ACC112 (cell line): ENCODE data around the gene CAPN9.

ENCODE experiments used
- H2AFZ ChIP-seq: fragments of 200-600 bp; sonication (generic); one replicate; pipeline ENCODE4 v1.6.0; 2017; ENCODE audit warnings: antibody characterized with exemption, low read length; ENCODE audit not compliant: unreplicated experiment
- H3K27ac ChIP-seq: fragments of 200-600 bp; sonication (generic); 2 replicates; pipeline ENCODE4 v1.5.1; 2014; ENCODE audit warnings: low read depth, mild to moderate bottlenecking, antibody characterized with exemption, low read length, moderate library complexity
- H3K27me3 ChIP-seq: fragments of 200-600 bp; sonication (generic); 2 replicates; pipeline ENCODE4 v1.6.1; 2014; ENCODE audit warnings: mild to moderate bottlenecking, antibody characterized with exemption, low read length, moderate library complexity, mixed read lengths; ENCODE audit not compliant: insufficient read depth
- H3K36me3 ChIP-seq: fragments of 200-600 bp; sonication (generic); 2 replicates; pipeline ENCODE4 v1.6.1; 2016; ENCODE audit warnings: mild to moderate bottlenecking, antibody characterized with exemption, low read length, moderate library complexity, mixed read lengths; ENCODE audit not compliant: insufficient read depth
- H3K4me1 ChIP-seq: fragments of 200-600 bp; sonication (generic); one replicate; pipeline ENCODE4 v1.6.1; 2016; ENCODE audit warnings: low read length, mixed read lengths; ENCODE audit not compliant: insufficient read depth, unreplicated experiment, control insufficient read depth
- H3K4me3 ChIP-seq: fragments of 200-600 bp; sonication (generic); 2 replicates; pipeline ENCODE4 v1.5.1; 2014; ENCODE audit warnings: mild to moderate bottlenecking, low read depth, low read length
- H3K79me2 ChIP-seq: fragments of 200-600 bp; sonication (generic); one replicate; pipeline ENCODE4 v1.6.0; 2016; ENCODE audit warnings: low read length; ENCODE audit not compliant: control insufficient read depth, unreplicated experiment, insufficient read depth

Gene CAPN9

DNA sequence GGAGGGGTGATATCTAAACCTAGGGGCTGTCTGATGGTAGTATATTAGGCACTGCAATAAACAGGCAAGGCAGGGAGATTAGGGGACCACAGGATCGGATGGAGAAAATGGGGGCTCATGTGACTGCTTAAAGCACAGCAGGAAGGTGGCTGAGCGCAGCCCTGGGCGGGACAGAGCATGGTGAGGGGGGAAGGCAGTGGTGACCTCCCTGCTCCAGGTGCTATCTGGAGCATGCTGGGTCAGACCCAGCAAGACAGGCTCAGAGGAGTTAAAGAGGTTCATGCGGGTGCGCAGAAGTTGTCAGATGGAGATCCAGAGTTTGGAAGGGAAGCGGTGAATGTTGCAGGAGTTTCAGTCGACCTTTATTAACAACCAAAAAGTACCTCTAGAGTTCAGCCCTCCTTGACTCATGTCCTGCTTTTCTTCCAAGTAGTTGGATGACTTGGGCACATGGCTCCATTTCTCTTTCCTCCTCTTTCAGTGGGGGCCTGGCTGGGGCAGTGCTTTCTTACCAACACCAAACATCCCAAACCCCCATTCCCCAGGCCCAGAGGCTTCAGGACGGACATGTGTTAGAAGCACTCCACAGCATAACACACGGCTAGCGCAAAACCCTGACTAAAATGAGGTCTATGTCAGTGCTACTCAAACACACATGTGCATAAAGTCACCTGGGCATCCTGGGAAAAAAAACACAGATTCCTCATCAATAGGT lies 41.5 kb downstream of the CAPN9 start:
- no peaks in the 10 kb centered on the region for H3K36me3 ChIP-seq
- H3K4me3 ChIP-seq, result no peak overlapping the region
- no peak overlapping the region for H2AFZ ChIP-seq
- peaks cover 30% of the 10 kb centered on the region for H3K27me3 ChIP-seq
- no peaks in the 10 kb centered on the region for H3K4me1 ChIP-seq
- no peak overlapping the region for H3K27ac ChIP-seq
- H3K79me2 ChIP-seq, result no peaks in the 10 kb centered on the region

DNA sequence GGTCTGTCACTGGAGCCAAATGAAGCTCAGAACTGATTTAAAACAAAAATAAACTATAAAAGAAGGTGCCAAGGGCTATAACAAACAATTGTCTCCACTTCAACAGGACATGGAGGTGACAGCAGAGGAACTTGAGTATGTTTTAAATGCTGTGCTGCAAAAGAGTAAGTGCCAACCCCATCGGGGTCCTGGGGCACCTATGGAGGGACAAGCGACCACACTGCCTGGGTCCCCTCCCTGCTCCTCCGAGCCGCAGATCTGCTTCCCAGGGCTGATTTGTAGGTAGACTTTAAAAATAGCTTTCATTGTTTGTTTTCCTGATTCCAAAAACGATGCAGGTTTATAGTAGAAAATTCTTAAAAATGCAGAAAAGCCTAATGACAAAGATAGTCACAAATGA lies 42.8 kb downstream of the CAPN9 start:
- Histone ChIP-seq H3K27ac (no peak overlapping the region), H3K36me3 (no peaks in the 10 kb centered on the region), H3K27me3 (peaks cover 30% of the 10 kb centered on the region), H3K4me3 (no peak overlapping the region), H3K4me1 (no peaks in the 10 kb centered on the region), H2AFZ (no peak overlapping the region), H3K79me2 (no peaks in the 10 kb centered on the region)

DNA sequence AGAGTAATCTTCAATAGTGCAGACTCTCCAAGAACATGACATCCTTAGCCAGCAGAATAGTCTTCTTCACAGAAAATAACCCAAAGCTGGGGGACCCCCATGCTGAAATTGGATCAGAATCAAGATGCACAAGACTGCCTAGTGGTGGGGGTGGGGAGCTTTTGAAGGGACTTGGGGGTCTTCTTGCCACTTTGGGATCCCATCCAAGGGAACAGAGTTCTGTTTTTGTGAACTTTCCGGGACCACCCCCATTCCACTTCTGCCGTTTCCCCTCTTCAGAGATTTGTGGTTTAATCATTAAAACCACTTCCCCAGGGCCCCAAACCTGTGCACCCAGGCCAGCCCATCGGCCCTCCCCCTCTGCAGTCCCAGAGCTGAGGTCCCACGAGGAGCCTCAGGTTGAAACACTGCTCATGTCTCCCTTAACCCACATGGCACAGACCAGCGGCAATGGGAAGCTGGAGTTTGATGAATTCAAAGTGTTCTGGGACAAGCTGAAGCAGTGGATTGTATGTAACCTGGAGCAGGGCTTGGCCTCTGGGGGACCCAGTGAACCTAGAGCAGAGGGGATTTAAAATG lies 44.9 kb downstream of the CAPN9 start:
- no peak overlapping the region for H3K4me3 ChIP-seq

DNA sequence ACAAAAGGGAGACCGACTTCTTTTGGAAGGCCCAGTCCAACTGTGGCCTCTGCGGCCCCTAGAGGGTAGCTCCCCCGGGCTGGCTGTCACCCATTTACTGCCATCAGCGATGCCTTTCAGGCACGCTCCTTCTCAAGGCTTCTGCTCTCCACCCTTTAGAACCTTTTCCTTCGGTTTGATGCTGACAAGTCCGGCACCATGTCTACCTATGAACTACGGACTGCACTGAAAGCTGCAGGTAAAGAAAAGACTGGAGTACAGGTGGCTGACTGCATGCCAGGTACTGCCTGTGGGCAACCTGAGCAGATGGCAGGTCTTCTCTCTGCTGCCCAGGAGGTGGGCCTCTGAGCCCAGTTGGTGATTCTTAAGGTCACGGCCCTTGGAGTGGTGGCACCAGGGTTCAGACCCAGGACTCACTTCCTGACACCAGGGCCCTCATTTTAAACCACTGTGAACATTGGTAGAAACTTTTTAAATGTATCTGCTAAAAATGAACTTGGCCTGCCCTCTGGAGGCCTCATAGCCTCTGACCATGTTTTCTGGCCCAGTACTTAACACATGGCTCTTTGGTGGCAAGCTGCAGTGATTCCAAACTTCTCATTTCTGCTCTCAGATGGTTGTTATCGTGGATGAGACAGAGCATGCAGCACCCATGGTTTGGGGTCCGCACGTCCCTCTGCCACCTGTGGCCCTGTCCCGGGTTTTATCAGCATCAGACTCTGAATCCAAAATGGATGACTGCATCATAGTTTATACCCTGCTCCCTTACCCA lies 45.7 kb downstream of the CAPN9 start:
- Histone ChIP-seq H3K27ac (no peak overlapping the region), H3K27me3 (peaks cover 23% of the 10 kb centered on the region), H3K4me1 (no peaks in the 10 kb centered on the region), H3K36me3 (no peaks in the 10 kb centered on the region), H2AFZ (no peak overlapping the region), H3K79me2 (no peaks in the 10 kb centered on the region), H3K4me3 (no peak overlapping the region)

More for the DNA sequence above, 44.9 kb downstream of the CAPN9 start:
- no peaks in the 10 kb centered on the region for H3K79me2 ChIP-seq
- no peaks in the 10 kb centered on the region for H3K4me1 ChIP-seq
- no peaks in the 10 kb centered on the region for H3K36me3 ChIP-seq
- peaks cover 27% of the 10 kb centered on the region for H3K27me3 ChIP-seq
- no peak overlapping the region for H2AFZ ChIP-seq
- no peak overlapping the region for H3K27ac ChIP-seq

DNA sequence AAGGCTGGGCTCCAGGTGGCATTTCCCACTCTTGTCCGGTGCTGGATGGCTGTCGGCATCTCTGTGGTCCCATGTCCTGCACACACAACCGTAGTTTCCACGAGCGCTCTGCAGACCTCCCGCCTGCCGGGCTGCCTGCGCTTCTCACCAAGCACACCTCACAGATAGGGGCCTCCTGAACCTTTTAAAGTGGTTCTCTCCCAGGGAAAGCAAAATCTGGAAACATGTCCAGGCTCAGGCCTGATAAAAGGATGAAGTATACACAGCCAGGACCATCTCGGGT lies 46.2 kb downstream of the CAPN9 start:
- Histone ChIP-seq H3K27ac (no peak overlapping the region), H3K4me3 (no peak overlapping the region), H3K36me3 (no peaks in the 10 kb centered on the region), H3K4me1 (no peaks in the 10 kb centered on the region), H3K27me3 (peaks cover 21% of the 10 kb centered on the region), H2AFZ (no peak overlapping the region), H3K79me2 (no peaks in the 10 kb centered on the region)

DNA sequence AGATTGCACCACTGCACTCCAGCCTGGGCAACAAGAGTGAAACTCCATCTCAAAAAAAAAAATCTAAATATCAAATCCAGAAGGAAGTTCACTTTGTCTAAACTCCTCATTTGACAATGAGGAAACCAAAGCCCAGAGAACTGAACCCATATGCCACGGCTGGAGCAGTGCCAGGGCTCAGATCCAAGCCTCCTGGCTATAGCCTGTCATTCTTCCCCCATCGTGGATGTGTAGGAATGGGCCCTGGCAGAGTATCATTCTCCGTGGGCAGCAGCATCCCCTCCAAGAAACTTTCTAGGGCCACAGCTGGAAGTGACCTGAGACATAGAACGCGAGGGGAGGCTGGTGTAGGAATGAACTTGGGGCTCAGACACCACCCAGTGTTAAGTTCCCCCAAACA lies 47.2 kb downstream of the CAPN9 start:
- Histone ChIP-seq H2AFZ (no peak overlapping the region), H3K79me2 (no peaks in the 10 kb centered on the region), H3K4me1 (no peaks in the 10 kb centered on the region), H3K27ac (no peak overlapping the region), H3K36me3 (no peaks in the 10 kb centered on the region), H3K4me3 (no peak overlapping the region), H3K27me3 (peaks cover 19% of the 10 kb centered on the region)

DNA sequence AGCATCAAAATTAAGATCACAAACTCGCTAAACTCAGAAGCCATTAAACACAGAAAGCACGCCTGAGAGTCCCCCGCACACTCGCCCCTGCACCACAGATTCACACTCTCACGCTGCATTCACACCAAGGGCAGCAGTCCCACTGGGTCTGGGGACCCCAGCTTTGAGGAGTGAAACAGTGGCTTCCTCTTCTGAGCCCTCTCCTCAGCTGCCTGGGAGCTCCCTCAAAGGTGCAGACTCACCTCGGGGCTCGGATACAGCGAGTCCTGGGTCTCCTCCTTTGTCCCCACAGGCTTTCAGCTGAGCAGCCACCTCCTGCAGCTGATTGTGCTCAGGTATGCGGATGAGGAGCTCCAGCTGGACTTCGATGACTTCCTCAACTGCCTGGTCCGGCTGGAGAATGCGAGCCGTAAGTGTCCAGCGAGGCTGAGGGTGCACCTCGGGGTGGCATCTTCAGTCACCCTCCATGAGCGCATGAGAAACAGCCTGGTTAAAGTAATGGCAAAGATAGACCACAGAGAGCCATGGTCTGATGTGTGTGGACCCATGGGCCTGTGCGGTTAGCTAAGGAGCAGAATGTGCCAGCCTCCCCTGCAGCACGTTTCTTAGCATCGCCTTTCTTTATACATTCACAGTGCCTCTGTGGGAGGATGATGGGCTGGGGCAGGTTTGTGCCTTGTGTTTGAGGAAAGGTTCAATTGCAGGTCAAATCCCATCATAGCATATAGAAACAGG lies 47.9 kb downstream of the CAPN9 start:
- H3K79me2 ChIP-seq, result no peaks in the 10 kb centered on the region
- no peak overlapping the region for H2AFZ ChIP-seq
- no peaks in the 10 kb centered on the region for H3K4me1 ChIP-seq
- no peaks in the 10 kb centered on the region for H3K36me3 ChIP-seq
- peaks cover 13% of the 10 kb centered on the region for H3K27me3 ChIP-seq
- no peak overlapping the region for H3K27ac ChIP-seq
- no peak overlapping the region for H3K4me3 ChIP-seq

DNA sequence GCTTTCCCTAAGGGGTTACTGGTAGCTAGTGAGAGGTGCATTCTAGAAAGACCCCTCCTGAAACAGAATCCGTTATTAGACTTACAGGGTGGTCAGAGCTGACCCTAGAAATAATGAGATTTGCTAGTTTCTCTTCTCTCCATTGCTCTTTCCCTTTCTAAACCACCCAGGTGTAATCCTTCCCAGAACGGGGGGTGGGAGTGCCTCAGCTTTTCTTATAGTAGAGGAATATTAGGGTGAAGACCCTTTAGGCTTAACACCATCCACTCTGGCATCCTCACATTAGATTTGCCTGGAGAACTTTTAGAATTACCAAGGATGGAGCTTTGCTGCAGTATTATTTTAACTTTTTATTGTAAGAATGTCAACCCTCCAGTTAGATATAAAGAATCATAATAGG lies 49.4 kb downstream of the CAPN9 start:
- no peaks in the 10 kb centered on the region for H3K4me1 ChIP-seq
- H2AFZ ChIP-seq, result no peak overlapping the region
- H3K79me2 ChIP-seq, result no peaks in the 10 kb centered on the region
- H3K27ac ChIP-seq, result no peak overlapping the region
- H3K4me3 ChIP-seq, result no peak overlapping the region
- peaks cover 4% of the 10 kb centered on the region for H3K27me3 ChIP-seq
- no peaks in the 10 kb centered on the region for H3K36me3 ChIP-seq

DNA sequence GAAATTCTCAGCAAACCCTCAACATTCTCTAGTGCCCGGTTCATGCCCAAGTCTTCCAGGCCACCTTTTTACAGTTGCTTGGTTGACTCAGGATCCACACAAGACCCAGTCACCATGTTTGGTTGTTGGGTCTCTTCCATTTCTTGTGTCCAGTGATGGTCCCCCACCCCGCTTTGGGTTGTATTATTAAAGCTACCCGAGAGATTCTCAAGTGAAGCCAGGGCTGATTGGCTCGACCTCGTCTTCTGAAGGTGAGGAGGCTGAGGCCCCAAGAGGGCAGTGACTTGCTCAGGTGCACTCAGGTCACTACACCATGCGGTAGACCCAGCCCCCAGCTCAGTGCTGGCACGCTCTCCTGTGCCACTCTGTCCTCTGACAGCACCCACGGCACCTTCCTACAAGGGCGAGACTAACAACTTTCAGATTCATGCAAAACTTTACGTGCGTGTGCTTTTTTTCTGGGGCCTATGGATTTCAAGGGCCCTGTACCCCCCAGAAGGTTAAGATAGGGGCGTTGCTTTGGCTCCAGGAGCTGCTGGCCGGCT lies 50.3 kb downstream of the CAPN9 start:
- H3K4me3 ChIP-seq, result no peak overlapping the region
- H3K27ac ChIP-seq, result no peak overlapping the region
- H3K4me1 ChIP-seq, result no peaks in the 10 kb centered on the region
- H3K27me3 ChIP-seq, result no peaks in the 10 kb centered on the region; the same call in 1 of the 2 replicates
- no peaks in the 10 kb centered on the region for H3K36me3 ChIP-seq
- H2AFZ ChIP-seq, result no peak overlapping the region
- H3K79me2 ChIP-seq, result no peaks in the 10 kb centered on the region

DNA sequence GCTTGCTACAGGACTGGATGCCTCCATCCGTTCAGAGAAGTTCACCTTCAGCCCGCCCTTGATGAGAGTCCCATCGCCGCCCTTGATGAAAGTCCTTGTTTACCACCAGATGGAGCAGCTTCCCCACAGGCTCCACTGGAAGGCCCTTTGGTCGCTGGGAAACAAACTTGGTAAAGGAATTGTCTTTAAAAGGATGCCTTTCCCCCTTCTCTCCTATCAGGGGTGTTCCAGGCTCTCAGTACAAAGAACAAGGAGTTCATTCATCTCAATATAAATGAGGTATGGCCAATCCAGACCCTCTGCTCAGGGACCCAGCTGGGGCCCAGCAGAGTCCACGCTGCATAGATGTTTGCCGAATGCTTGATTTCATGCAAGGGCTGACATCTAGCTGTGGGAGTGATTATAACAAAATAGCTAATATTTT lies 50.8 kb downstream of the CAPN9 start:
- Histone ChIP-seq H3K4me3 (no peak overlapping the region), H2AFZ (no peak overlapping the region), H3K27ac (no peak overlapping the region), H3K4me1 (no peaks in the 10 kb centered on the region), H3K36me3 (no peaks in the 10 kb centered on the region), H3K27me3 (no peaks in the 10 kb centered on the region; the same call in 1 of the 2 replicates), H3K79me2 (no peaks in the 10 kb centered on the region)
